ENCODE measurements around the gene GK. TPM values are rescaled to one million over a fixed set of nuclear protein-coding genes. Genes with fewer than 3 reads are reported as not detected.
A peak's percentile ranks its signal among the peaks of the same experiment; 100 is the strongest.
"Not testable (repeated sequence)": the region's sequence is repeated elsewhere in the genome, so short reads cannot be mapped to it uniquely, and the experiment has no call there.

GK gene
- polyA plus RNA-seq, 1 experiment: 31.4 TPM

DNA sequence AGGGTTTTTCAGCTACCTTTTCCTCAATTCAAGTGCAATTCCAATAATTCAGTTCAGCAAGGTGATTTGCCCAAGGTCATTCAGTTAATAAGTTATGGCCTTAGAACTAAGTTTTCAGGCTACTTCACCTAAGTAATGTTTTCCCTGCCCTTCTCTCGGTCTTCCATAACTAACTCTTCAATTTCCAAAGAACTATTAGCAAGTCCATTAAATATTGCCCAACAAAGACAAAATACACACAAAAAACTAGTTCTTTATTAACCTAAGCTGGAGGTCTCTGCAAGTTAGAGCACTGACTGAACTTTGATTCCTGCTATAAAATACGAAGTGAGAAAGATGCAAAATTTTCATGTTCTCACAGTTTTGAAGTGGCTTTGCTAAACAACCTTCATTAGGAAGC lies 26.8 kb upstream of the GK start:
- Histone ChIP-seq H3K9me3 (ENCODE audit: control insufficient read depth, insufficient read depth, low read length) (peaks cover 8% of the 10 kb centered on the region; the same call in 1 of the 2 replicates), H3K4me3 (ENCODE audit: low read depth, low read length) (no peak overlapping the region), H3K27me3 (ENCODE audit: control insufficient read depth, insufficient read depth, low read length) (no peaks in the 10 kb centered on the region), H3K27ac (ENCODE audit: low read depth, low read length) (no peak overlapping the region)
- no peak for DNase-seq (ENCODE audit: low read depth, low spot score)
- ChIA-PET POLR2A (no interaction called here), CTCF (interaction anchor here (1.1 kb wide), 1 partner anchor 56 kb away, joined by 3 read pairs; no protein-coding TSS in a partner anchor)
- TF ChIP-seq, protein P1, sequence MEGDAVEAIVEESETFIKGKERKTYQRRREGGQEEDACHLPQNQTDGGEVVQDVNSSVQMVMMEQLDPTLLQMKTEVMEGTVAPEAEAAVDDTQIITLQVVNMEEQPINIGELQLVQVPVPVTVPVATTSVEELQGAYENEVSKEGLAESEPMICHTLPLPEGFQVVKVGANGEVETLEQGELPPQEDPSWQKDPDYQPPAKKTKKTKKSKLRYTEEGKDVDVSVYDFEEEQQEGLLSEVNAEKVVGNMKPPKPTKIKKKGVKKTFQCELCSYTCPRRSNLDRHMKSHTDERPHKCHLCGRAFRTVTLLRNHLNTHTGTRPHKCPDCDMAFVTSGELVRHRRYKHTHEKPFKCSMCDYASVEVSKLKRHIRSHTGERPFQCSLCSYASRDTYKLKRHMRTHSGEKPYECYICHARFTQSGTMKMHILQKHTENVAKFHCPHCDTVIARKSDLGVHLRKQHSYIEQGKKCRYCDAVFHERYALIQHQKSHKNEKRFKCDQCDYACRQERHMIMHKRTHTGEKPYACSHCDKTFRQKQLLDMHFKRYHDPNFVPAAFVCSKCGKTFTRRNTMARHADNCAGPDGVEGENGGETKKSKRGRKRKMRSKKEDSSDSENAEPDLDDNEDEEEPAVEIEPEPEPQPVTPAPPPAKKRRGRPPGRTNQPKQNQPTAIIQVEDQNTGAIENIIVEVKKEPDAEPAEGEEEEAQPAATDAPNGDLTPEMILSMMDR (IDR thresholded peaks at IDR 0.05; ENCODE audit: low read depth, low read length): no peak

DNA sequence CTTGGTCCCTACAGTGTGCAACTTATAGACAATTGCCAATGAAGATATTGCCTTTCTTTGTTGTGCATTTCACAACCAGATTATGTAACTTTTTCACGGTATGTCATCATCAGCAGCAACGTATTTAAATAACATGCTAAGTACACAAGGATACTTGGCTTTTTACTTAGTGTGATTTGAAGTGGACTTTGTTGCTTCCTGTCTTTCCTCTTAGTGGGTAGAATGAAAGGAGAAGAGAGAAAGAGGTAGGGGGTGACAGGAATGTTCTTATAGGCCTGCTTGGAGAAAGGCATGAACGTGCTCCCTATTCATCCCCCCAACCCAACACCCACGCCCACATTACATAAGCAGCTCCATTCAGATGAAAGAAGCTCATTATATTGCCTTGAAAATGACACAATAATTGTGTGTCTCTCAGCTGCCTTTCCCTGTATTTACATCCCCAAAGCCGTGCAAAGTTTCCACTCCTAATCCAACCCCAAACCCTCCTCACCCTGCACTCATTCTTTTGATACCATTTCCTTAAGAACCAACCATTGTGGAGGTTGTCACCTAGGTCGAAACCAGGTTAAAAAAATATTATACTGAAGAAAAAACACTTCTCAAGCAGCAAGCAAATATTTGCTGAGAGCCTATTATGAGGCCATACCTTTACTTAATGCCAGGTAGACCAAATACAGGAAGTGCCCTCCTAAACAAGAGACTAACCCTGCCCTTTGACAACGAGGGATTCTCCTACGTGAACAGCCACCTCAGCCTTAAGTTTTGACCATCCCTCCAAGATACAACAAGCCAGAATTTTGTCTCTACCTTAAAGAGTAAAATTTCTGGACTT lies 25.2 kb upstream of the GK start:
- ChIA-PET CTCF (no interaction called here), POLR2A (no interaction called here)
- no peak for DNase-seq (ENCODE audit: low read depth, low spot score)
- no peak overlapping the region for H3K27ac ChIP-seq (ENCODE audit: low read depth, low read length)
- no peaks in the 10 kb centered on the region for H3K9me3 ChIP-seq (ENCODE audit: control insufficient read depth, insufficient read depth, low read length)
- no peaks in the 10 kb centered on the region for H3K27me3 ChIP-seq (ENCODE audit: control insufficient read depth, insufficient read depth, low read length)
- no peak overlapping the region for H3K4me3 ChIP-seq (ENCODE audit: low read depth, low read length)
- TF ChIP-seq, protein P1 (IDR thresholded peaks at IDR 0.05; ENCODE audit: low read depth, low read length): no peak

DNA sequence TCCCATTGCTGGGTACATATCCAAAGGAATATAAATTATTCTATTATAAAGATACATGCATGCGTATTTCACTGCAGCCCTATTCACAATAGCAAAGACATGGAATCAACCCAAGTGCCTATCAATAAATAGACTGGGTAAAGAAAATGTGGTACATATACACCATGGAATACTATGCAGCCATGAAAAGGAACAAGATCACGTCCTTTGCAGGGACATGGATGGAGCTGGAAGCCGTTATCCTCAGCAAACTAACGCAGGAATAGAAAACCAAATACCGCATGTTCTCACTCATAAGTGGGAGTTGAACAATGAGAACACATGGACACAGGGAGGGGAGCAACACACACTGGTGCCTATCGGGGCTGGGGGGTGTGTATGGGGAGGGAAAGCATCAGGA lies 19.2 kb upstream of the GK start:
- DNase-seq (ENCODE audit: low read depth, low spot score); H3K4me3 ChIP-seq (ENCODE audit: low read depth, low read length); H3K27me3 ChIP-seq (ENCODE audit: control insufficient read depth, insufficient read depth, low read length); POLR2A ChIA-PET; H3K9me3 ChIP-seq (ENCODE audit: control insufficient read depth, insufficient read depth, low read length); H3K27ac ChIP-seq (ENCODE audit: low read depth, low read length): not testable (repeated sequence)
- CTCF ChIA-PET: interaction anchor here (0.7 to 2.8 kb wide), 4 partner anchors 22 to 102 kb away, joined by 3 to 16 read pairs (median 7); no protein-coding TSS in a partner anchor

GRCh38 chrX:30635630-30636029 lies 17.6 kb upstream of the GK start:
- no peaks in the 10 kb centered on the region for H3K9me3 ChIP-seq (ENCODE audit: control insufficient read depth, insufficient read depth, low read length)
- CTCF ChIA-PET: interaction anchor here (0.6 to 2.8 kb wide), 13 partner anchors 16 to 101 kb away, joined by 3 to 16 read pairs (median 4); no protein-coding TSS in a partner anchor

GRCh38 chrX:30637874-30638815 lies 15.1 kb upstream of the GK start:
- ChIA-PET CTCF (no interaction called here), POLR2A (no interaction called here)
- Histone ChIP-seq H3K4me3 (ENCODE audit: low read depth, low read length) (no peak overlapping the region), H3K9me3 (ENCODE audit: control insufficient read depth, insufficient read depth, low read length) (no peaks in the 10 kb centered on the region), H3K27me3 (ENCODE audit: control insufficient read depth, insufficient read depth, low read length) (no peaks in the 10 kb centered on the region), H3K27ac (ENCODE audit: low read depth, low read length) (no peak overlapping the region)
- DNase-seq (ENCODE audit: low read depth, low spot score): no peak
- TF ChIP-seq, protein P1 (IDR thresholded peaks at IDR 0.05; ENCODE audit: low read depth, low read length): no peak

More at GRCh38 chrX:30635630-30636029, 17.6 kb upstream of the GK start:
- POLR2A ChIA-PET: interaction anchor here (0.7 kb wide), 1 partner anchor 12 kb away, joined by 7 read pairs; no protein-coding TSS in a partner anchor
- H3K27me3 ChIP-seq (ENCODE audit: control insufficient read depth, insufficient read depth, low read length): no peaks in the 10 kb centered on the region
- no peak overlapping the region for H3K4me3 ChIP-seq (ENCODE audit: low read depth, low read length)
- no peak overlapping the region for H3K27ac ChIP-seq (ENCODE audit: low read depth, low read length)
- DNase-seq (ENCODE audit: low read depth, low spot score): no peak
- TF ChIP-seq, protein P1 (IDR thresholded peaks at IDR 0.05; ENCODE audit: low read depth, low read length): peak; percentile 46

- H3K9me3 ChIP-seq (ENCODE audit: control insufficient read depth, insufficient read depth, low read length); DNase-seq (ENCODE audit: low read depth, low spot score); CTCF ChIA-PET; H3K27ac ChIP-seq (ENCODE audit: low read depth, low read length); POLR2A ChIA-PET; H3K27me3 ChIP-seq (ENCODE audit: control insufficient read depth, insufficient read depth, low read length); H3K4me3 ChIP-seq (ENCODE audit: low read depth, low read length): not testable (repeated sequence)
Observed at GRCh38 chrX:30639702-30640101, 13.5 kb upstream of the GK start.
